Activated CD8-positive, alpha-beta memory T cell treated with anti-CD3 and anti-CD28 coated beads, Interleukin-2, amount 10 ng/mL, durations not matched to agents 7 days and 5 days (primary cell): ENCODE measurements around the gene AGRN. TPM values are rescaled to one million over a fixed set of nuclear protein-coding genes. Genes with fewer than 3 reads are reported as not detected.

Source experiments
- ATAC-seq: fragments of 150-1000 bp; cut with Tn5 transposase; one replicate; pipeline ENCODE4 v1.10.0; 2021; ENCODE audit warnings: moderate library complexity
- CTCF ChIA-PET: fragments of 350-600 bp; sonication (Branson Sonifier 250); formaldehyde crosslinking; loops from one replicate; lab custom pipeline; 2021; ENCODE audit warnings: antibody characterized with exemption; lab: Charles Lee
- DNase-seq: peaks from one replicate; pipeline ENCODE4 v3.0.0-alpha.2; 2020
- H3K27ac Mint-ChIP-seq: one replicate; pipeline ENCODE4 v1.8.0; 2021; ENCODE audit warnings: mild to moderate bottlenecking, mixed read lengths
- H3K27me3 Mint-ChIP-seq: one replicate; pipeline ENCODE4 v1.8.0; 2021; ENCODE audit warnings: mixed read lengths
- H3K36me3 Mint-ChIP-seq: one replicate; pipeline ENCODE4 v1.8.0; 2021; ENCODE audit warnings: mild to moderate bottlenecking, mixed read lengths
- H3K4me1 Mint-ChIP-seq: one replicate; pipeline ENCODE4 v1.8.0; 2021; ENCODE audit warnings: mixed read lengths
- H3K4me3 Mint-ChIP-seq: one replicate; pipeline ENCODE4 v1.8.0; 2021; ENCODE audit warnings: mild to moderate bottlenecking, moderate library complexity, mixed read lengths
- H3K9me3 Mint-ChIP-seq: one replicate; pipeline ENCODE4 v1.8.0; 2022; ENCODE audit warnings: low read depth, mixed read lengths
- total RNA-seq, 2 experiments: library from RNA; stranded (reverse); gene quantifications; one replicate each; pipeline ENCODE4 v1.2.3, GENCODE V29; 2021

The AGRN gene
- total RNA-seq, 2 experiments from 2014 or later: 29.3 to 32.8 TPM

DNA sequence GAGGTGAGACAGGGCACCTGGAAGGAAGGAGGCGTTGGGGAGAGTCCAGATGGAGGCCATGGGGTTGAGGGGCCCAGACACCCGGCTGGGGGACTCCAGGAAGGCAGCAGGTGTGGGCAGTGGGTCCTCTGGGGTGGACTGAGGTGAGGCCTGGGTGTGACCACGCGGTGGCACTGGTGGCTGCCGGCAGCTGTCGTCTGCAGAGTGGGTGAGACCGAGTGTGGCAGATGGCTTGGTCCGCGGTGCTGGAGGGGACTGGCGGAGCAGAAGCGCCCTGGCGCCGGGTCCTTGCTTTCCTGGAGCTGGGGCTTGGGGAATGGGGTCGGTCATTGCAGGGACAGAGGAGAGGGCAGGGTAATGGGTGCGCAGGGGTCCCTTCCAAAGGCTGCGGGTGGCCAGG lies 12.5 kb downstream of the AGRN start:
- Mint-ChIP-seq H3K9me3 (no peaks in the 10 kb centered on the region), H3K4me1 (peaks cover 9% of the 10 kb centered on the region), H3K4me3 (no peak overlapping the region), H3K36me3 (no peaks in the 10 kb centered on the region), H3K27ac (no peak overlapping the region), H3K27me3 (peaks cover 14% of the 10 kb centered on the region)
- ATAC-seq: no peak
- CTCF ChIA-PET: interaction anchor here (0.9 to 4.0 kb wide), 20 partner anchors 11 to 537 kb away, joined by 3 to 40 read pairs (median 4); partner anchors contain the start of genes AURKAIP1 and ISG15
- DNase-seq: no peak

DNA sequence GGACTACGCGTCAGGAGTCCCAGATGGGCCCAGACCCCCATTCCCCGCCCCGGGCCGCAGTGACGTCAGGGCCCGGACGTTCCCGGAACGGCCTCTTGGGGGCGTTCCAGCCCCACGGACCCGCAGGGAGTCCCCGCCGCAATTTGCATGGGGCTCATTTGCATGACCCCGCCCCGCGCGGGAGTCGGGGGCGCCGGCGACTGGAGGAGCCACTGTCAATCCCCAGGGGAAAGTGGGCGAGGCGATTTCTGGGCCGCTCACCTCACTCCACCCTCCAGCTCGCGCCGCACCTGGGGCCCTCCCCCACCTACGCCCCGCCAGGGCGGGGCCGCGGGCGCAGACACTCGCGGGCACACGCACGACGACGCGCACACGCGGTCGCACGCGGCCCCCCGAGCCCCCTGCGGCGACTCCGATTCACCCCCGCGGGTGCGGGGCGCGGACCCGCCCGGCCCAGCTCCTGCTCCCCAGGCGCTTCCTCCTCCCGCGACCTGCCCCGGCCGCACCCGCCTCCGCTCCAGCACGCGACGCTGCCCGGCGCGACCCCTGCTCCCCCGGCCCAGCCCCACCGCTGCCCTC lies 13.2 kb downstream of the AGRN start:
- DNase-seq (peak; percentile 94), ATAC-seq (peak; percentile 94)
- peaks cover 12% of the 10 kb centered on the region for H3K4me1 Mint-ChIP-seq
- H3K9me3 Mint-ChIP-seq: no peaks in the 10 kb centered on the region
- H3K27ac Mint-ChIP-seq: no peak overlapping the region
- H3K4me3 Mint-ChIP-seq: no peak overlapping the region
- CTCF ChIA-PET: interaction anchor here (0.8 to 4.0 kb wide), 18 partner anchors 11 to 537 kb away, joined by 3 to 40 read pairs (median 4); partner anchors contain the start of genes AGRN and ISG15
- H3K27me3 Mint-ChIP-seq: peaks cover 16% of the 10 kb centered on the region
- H3K36me3 Mint-ChIP-seq: no peaks in the 10 kb centered on the region

DNA sequence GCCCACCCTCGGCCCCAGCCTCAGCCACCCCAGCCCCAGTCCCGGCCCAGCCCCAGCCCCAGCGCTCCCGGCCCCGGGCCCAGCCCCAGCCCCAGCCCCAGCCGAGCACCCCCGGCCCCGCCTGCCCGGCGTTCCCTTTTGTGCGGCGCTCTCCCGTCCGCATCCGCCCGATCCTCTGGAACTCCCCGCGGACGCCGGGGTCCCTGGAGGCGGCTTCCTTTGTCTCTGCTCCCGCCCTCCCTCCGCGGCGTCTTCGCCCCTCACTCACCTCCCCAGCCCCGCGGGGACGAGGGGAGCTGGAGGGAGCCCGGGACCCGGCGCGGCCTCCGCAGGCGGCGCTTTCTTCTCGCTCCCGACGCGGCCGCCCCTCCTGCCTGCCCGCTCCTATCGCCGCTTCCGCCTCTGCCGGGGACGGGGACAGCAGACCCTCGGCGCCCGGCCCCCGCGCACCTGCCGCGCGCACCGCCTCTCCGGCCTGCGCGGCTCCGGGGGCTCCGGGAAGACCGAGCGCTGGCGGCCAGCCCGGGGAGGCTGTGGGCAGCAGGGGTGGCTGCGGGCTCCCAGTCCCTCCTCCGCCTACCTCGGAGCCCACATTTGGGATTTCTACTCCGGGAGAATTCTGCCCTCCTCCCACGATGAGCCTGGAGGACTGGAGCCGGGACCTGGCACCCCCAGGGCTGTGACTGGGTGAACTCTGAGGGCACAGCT lies 14.0 kb downstream of the AGRN start:
- Mint-ChIP-seq H3K36me3 (no peaks in the 10 kb centered on the region), H3K9me3 (no peaks in the 10 kb centered on the region), H3K4me1 (peaks cover 19% of the 10 kb centered on the region), H3K4me3 (no peak overlapping the region), H3K27me3 (peaks cover 16% of the 10 kb centered on the region), H3K27ac (no peak overlapping the region)
- ATAC-seq: peak; percentile 2
- no peak for DNase-seq
- CTCF ChIA-PET: interaction anchor here (0.8 to 4.0 kb wide), 18 partner anchors 10 to 536 kb away, joined by 3 to 40 read pairs (median 4); partner anchors contain the start of genes AGRN and ISG15

DNA sequence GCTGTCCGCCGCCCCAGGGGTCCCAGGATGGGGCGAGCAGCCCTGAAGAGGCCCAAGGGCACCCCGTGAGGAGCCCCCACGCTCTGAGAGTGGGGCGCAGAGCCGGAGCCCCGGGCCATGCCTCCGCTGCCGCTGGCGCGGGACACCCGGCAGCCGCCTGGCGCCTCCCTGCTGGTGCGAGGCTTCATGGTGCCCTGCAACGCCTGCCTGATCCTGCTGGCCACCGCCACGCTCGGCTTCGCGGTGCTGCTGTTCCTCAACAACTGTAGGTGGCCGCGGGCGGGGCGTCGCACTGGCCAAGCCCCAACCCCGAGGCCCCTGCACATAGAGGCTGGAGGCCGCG lies 14.5 kb downstream of the AGRN start:
- no peaks in the 10 kb centered on the region for H3K36me3 Mint-ChIP-seq
- ATAC-seq (no peak), DNase-seq (no peak)
- peaks cover 24% of the 10 kb centered on the region for H3K4me1 Mint-ChIP-seq
- H3K27me3 Mint-ChIP-seq: peaks cover 16% of the 10 kb centered on the region
- no peak overlapping the region for H3K27ac Mint-ChIP-seq
- H3K9me3 Mint-ChIP-seq: no peaks in the 10 kb centered on the region
- CTCF ChIA-PET: interaction anchor here (1.0 to 4.0 kb wide), 6 partner anchors 25 to 257 kb away, joined by 3 to 40 read pairs (median 6); no protein-coding TSS in a partner anchor
- no peak overlapping the region for H3K4me3 Mint-ChIP-seq

DNA sequence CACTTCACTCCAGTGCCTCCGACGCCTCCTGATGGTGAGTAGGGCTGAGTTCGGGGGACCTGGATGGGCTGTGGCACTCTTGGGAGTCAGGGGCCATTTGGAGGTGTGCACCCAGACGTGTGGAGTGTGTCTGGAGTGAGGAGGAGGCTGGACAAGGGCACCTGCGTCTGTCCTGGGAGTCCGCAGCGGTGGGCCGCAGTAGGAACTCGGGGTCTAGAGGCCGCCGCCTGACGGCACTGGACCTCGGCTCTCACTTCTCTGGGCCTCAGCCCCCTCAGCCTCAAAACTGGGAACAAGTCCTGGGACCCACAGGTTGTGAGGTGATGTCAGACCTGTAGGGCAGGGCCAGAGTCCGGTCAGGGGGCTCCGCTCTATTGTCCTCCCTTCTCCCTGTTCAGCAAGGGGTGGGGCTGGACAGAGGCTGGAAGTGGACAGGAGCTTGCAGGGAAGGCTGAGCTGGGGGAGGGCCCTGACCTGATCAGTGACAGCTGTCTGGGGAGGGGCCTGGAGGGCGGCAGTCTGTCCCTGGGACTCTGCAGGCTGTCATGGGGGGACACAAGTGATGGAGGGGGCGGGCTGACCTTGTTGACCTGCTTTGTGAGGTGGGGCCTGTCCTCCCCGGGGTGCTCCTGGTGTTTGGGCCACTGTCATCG lies 15.5 kb downstream of the AGRN start:
- Mint-ChIP-seq H3K9me3 (no peaks in the 10 kb centered on the region), H3K4me1 (peaks cover 31% of the 10 kb centered on the region), H3K36me3 (no peaks in the 10 kb centered on the region), H3K27me3 (peaks cover 16% of the 10 kb centered on the region), H3K27ac (no peak overlapping the region), H3K4me3 (no peak overlapping the region)
- DNase-seq (no peak), ATAC-seq (no peak)
- CTCF ChIA-PET: interaction anchor here (6.4 kb wide), 1 partner anchor 26 kb away, joined by 93 read pairs; no protein-coding TSS in a partner anchor

DNA sequence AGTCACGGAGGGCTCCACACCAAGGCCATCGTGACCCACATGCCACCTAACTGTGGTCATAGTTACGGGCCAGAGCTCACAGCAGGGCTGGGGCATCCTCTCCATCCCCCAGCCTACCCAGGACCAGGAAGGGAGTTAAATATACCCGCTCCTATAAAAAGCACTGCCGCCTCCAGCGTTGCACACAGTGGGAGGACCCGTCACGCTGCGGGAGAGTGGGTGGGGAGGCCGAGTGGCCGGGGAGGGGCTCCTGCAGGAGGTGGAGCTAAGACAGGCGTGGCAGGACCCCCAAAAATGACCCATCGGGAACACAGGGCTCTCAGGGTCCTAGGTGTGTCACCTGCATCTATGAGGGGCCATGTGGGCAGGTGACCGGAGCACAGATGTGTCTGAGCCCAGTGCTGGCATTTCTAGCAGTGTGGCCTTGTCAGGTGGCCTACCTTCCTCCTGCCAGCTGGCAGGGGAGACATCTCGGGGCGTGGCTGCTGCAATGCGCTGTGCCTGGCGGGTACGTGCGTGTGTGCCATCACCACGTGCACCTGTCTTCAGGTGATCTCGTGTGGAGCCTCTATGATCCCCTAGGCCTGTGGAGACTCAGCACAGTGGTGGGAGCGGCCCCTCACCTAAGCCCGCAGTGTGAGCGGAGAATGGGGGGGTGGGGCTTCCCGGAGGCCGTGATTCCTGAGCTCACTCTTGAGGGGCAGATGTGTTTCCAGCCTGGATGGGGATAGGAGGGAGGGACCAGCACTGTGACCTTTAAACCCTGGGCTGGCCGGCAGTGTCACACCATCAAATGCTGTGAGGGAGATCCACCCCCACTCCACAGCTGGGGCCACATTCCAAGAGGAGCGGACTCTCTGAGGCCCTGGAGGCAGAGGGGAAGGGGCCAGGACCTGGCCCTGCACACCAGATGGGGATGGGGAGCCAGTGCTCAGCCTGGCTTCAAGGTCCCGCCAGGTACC lies 17.7 kb downstream of the AGRN start:
- peaks cover 29% of the 10 kb centered on the region for H3K4me1 Mint-ChIP-seq
- H3K27ac Mint-ChIP-seq: no peak overlapping the region
- no peaks in the 10 kb centered on the region for H3K9me3 Mint-ChIP-seq
- no peaks in the 10 kb centered on the region for H3K36me3 Mint-ChIP-seq
- DNase-seq (no peak), ATAC-seq (no peak)
- no peak overlapping the region for H3K4me3 Mint-ChIP-seq
- CTCF ChIA-PET: interaction anchor here (6.4 kb wide), 1 partner anchor 24 kb away, joined by 93 read pairs; no protein-coding TSS in a partner anchor
- H3K27me3 Mint-ChIP-seq: peaks cover 7% of the 10 kb centered on the region

DNA sequence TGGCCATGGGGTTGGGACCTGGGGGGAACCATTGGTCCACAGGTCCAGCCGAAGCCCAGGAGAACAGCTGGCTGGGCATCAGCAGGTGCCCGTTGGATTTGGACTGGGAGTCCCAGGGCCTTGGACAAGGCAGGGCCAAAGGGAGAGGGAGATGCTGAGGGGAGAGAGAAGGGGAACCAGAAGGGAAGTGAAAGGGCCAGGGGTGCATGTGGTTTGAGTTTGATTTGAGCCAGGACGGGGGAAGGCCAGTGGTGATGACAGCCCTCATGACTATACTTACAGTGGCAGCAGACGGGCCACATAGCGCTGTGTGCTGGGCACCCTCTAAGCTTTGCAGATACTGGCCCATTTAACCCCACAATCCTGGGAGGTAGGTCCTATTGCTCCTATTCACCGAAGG lies 18.8 kb downstream of the AGRN start:
- Mint-ChIP-seq H3K36me3 (no peaks in the 10 kb centered on the region), H3K27me3 (peaks cover 7% of the 10 kb centered on the region), H3K27ac (peak overlapping the region; percentile 1), H3K4me1 (peaks cover 28% of the 10 kb centered on the region), H3K4me3 (no peak overlapping the region), H3K9me3 (no peaks in the 10 kb centered on the region)
- DNase-seq: no peak
- ATAC-seq: no peak
- CTCF ChIA-PET: interaction anchor here (2.0 to 6.4 kb wide), 3 partner anchors 22 to 212 kb away, joined by 7 to 93 read pairs (median 7); partner anchors contain the start of gene ISG15

DNA sequence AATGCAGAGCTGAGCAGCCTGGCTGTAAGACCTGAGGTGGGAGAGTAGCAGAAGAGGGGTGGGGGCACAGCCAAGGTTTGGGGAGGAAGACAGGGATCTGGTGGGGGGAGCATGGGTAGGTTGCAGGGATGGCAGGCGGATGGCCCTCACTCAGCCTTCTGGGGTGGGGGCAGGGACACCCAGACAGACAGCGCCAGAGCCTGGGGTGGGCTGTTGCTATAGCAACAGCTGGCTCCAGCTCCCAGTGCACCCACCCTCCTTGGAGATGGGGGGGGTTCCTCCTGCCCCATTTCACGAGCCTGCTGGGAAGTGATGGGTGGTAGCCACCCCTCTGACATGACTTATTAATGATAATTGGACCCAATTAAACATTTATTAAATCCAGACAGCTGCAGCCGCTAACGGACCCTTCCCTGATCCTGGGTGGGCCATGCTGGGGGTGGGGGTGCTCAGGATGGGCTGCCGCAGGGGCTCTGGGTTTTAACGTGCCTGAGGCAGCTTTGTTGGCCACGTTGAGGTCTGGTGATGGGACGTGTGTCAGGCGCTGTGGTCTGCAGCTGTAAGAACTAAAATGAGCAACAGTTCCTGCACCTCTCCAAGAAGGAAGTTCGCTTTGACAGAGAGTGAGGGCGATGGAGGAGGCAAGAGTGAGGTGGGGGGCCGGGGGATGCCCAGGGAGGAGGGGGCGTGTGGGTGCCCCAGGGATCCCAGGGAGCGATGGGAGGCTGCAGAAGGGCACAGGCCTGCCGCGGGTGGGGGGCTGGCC lies 19.4 kb downstream of the AGRN start:
- ATAC-seq (peak; percentile 31), DNase-seq (peak; percentile 80)
- CTCF ChIA-PET: interaction anchor here (0.7 to 6.4 kb wide), 10 partner anchors 20 to 1195 kb away, joined by 3 to 93 read pairs (median 6); partner anchors contain the start of gene ISG15
- peaks cover 7% of the 10 kb centered on the region for H3K27me3 Mint-ChIP-seq
- no peaks in the 10 kb centered on the region for H3K36me3 Mint-ChIP-seq
- H3K9me3 Mint-ChIP-seq: no peaks in the 10 kb centered on the region
- H3K4me1 Mint-ChIP-seq: peaks cover 28% of the 10 kb centered on the region
- peak overlapping the region; percentile 69 for H3K27ac Mint-ChIP-seq
- peak overlapping the region; percentile 68 for H3K4me3 Mint-ChIP-seq

DNA sequence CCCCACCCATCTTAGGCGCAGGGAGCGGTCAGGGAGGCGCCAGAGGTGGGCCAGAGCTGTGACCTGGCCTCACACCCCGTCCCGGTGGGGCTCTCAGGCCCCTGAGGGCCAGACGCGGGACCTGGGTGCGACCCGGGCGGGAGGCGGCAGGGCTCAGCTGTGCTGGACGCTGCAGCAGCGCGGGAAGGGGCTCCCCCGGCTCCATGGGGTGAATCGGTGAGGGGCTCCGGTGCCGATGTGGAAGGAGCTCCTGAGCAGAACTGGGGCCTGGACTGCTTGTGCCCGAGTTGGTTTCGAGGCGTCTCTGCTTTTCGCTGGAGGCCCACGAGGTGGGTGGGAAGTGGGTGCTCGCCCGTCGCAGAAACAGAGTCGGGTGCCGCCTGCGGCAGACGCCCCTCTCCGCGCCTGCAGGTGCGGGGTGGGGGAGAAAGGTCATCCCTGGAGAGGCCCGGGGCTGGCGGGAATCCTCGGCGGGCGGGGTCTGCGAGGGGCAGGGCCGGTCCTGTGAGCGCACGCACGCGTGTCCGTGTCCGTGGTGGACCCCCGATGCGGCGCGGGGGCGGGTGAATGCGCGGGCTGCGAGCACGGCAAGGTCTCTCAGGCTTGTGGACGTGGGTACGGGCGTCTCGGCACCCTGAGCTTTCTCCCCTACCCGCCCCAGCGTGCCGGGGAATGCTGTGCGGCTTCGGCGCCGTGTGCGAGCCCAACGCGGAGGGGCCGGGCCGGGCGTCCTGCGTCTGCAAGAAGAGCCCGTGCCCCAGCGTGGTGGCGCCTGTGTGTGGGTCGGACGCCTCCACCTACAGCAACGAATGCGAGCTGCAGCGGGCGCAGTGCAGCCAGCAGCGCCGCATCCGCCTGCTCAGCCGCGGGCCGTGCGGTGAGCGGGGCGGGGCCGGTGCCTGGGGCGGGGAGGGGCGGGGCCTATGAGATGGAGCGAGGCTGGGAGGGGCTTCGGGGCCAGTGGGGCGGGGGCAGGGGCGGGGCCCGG lies 20.4 kb downstream of the AGRN start:
- H3K4me1 Mint-ChIP-seq: peaks cover 27% of the 10 kb centered on the region
- peak overlapping the region; percentile 69 for H3K27ac Mint-ChIP-seq
- no peaks in the 10 kb centered on the region for H3K9me3 Mint-ChIP-seq
- peaks cover 5% of the 10 kb centered on the region for H3K27me3 Mint-ChIP-seq
- ATAC-seq: peak; percentile 92
- H3K36me3 Mint-ChIP-seq: no peaks in the 10 kb centered on the region
- peak overlapping the region; percentile 68 for H3K4me3 Mint-ChIP-seq
- DNase-seq: peak; percentile 91
- CTCF ChIA-PET: interaction anchor here (0.7 to 6.4 kb wide), 11 partner anchors 21 to 252 kb away, joined by 3 to 93 read pairs (median 6); partner anchors contain the start of gene ISG15

DNA sequence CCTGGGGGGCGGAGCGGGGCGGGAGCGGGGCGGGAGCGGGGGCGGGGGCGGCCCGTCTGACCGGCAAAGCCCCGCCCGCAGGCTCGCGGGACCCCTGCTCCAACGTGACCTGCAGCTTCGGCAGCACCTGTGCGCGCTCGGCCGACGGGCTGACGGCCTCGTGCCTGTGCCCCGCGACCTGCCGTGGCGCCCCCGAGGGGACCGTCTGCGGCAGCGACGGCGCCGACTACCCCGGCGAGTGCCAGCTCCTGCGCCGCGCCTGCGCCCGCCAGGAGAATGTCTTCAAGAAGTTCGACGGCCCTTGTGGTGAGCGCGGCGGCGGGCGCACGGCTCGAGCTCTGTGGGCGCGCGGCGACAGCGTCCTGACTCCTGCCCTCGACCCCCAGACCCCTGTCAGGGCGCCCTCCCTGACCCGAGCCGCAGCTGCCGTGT lies 21.2 kb downstream of the AGRN start:
- H3K36me3 Mint-ChIP-seq: no peaks in the 10 kb centered on the region
- CTCF ChIA-PET: interaction anchor here (1.7 to 6.4 kb wide), 4 partner anchors 20 to 25 kb away, joined by 6 to 93 read pairs (median 8); no protein-coding TSS in a partner anchor
- H3K9me3 Mint-ChIP-seq: no peaks in the 10 kb centered on the region
- H3K4me3 Mint-ChIP-seq: no peak overlapping the region
- ATAC-seq (peak; percentile 14), DNase-seq (no peak)
- peaks cover 22% of the 10 kb centered on the region for H3K4me1 Mint-ChIP-seq
- peaks cover 5% of the 10 kb centered on the region for H3K27me3 Mint-ChIP-seq
- H3K27ac Mint-ChIP-seq: no peak overlapping the region

DNA sequence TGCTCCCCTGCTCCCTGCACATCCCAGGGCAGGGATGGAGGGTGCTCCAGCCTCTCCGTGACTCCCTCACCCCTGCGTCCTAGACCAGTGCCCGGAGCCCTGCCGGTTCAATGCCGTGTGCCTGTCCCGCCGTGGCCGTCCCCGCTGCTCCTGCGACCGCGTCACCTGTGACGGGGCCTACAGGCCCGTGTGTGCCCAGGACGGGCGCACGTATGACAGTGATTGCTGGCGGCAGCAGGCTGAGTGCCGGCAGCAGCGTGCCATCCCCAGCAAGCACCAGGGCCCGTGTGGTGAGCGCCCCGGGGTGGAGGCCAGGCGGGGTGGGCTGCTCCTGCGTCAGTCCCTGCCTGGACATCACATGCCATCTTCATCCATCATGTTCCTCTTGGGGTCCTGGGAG lies 22.0 kb downstream of the AGRN start:
- ATAC-seq: no peak
- Mint-ChIP-seq H3K9me3 (no peaks in the 10 kb centered on the region), H3K27me3 (peaks cover 5% of the 10 kb centered on the region), H3K36me3 (no peaks in the 10 kb centered on the region), H3K4me3 (no peak overlapping the region), H3K4me1 (peaks cover 22% of the 10 kb centered on the region), H3K27ac (no peak overlapping the region)
- CTCF ChIA-PET: no interaction called here
- DNase-seq: no peak
